H9 (cell line): ENCODE results near the gene RASGEF1C. TPM values are rescaled to one million over a fixed set of nuclear protein-coding genes. Genes with fewer than 3 reads are reported as not detected.
A peak's percentile ranks its signal among the peaks of the same experiment; 100 is the strongest.

Source experiments
- DNase-seq: peaks from one replicate; pipeline ENCODE4 v3.0.0-alpha.2; 2017
- H2AFZ ChIP-seq: one replicate; pipeline ENCODE4 v1.6.1; 2013; ENCODE audit warnings: mild to moderate bottlenecking, low read length, control low read depth, moderate library complexity
- H2AK5ac ChIP-seq: 2 replicates; pipeline ENCODE4 v1.6.1; 2013; ENCODE audit warnings: low read length, control low read depth, mixed read lengths; ENCODE audit not compliant: insufficient read length
- H2BK120ac ChIP-seq: one replicate; pipeline ENCODE4 v1.6.1; 2013; ENCODE audit warnings: low read depth, mild to moderate bottlenecking, low read length, control low read depth, inconsistent platforms; ENCODE audit not compliant: poor library complexity, severe bottlenecking
- H2BK12ac ChIP-seq: 2 replicates; pipeline ENCODE4 v1.6.1; 2013; ENCODE audit warnings: low read length, control low read depth, mixed read lengths, low read depth; ENCODE audit not compliant: insufficient read length
- H2BK15ac ChIP-seq: 2 replicates; pipeline ENCODE4 v1.6.1; 2013; ENCODE audit warnings: low read depth, low read length, control low read depth
- H2BK20ac ChIP-seq: one replicate; pipeline ENCODE4 v1.6.1; 2013; ENCODE audit warnings: low read depth, mild to moderate bottlenecking, low read length, control low read depth, inconsistent platforms; ENCODE audit not compliant: poor library complexity, severe bottlenecking
- H2BK5ac ChIP-seq: 2 replicates; pipeline ENCODE4 v1.6.1; 2013; ENCODE audit warnings: low read length, control low read depth, mixed read lengths; ENCODE audit not compliant: insufficient read length
- H3K14ac ChIP-seq: 2 replicates; pipeline ENCODE4 v1.6.1; 2013; ENCODE audit warnings: low read length, control low read depth; ENCODE audit not compliant: insufficient read depth
- H3K18ac ChIP-seq: 2 replicates; pipeline ENCODE4 v1.6.1; 2013; ENCODE audit warnings: low read depth, mild to moderate bottlenecking, mixed read lengths, low read length, control low read depth; ENCODE audit not compliant: insufficient read length
- H3K23ac ChIP-seq: 2 replicates; pipeline ENCODE4 v1.6.1; 2013; ENCODE audit warnings: low read length, control low read depth, mixed read lengths, low read depth; ENCODE audit not compliant: insufficient read length
- H3K23me2 ChIP-seq: 2 replicates; pipeline ENCODE4 v1.6.1; 2013; ENCODE audit warnings: low read depth, mild to moderate bottlenecking, mixed read lengths, low read length, control low read depth; ENCODE audit not compliant: insufficient read length, poor library complexity, severe bottlenecking
- H3K27ac ChIP-seq: 2 replicates; pipeline ENCODE4 v1.5.1; 2013; ENCODE audit warnings: low read length, control low read depth, mixed read lengths, low read depth; ENCODE audit not compliant: insufficient read length
- H3K27me3 ChIP-seq: 2 replicates; pipeline ENCODE4 v1.6.1; 2013; ENCODE audit warnings: low read length, control low read depth, inconsistent platforms; ENCODE audit not compliant: insufficient read depth
- H3K4ac ChIP-seq: 2 replicates; pipeline ENCODE4 v1.6.1; 2013; ENCODE audit warnings: low read depth, mild to moderate bottlenecking, control low read depth, inconsistent platforms, low read length, moderate library complexity
- H3K4me1 ChIP-seq: 2 replicates; pipeline ENCODE4 v1.6.1; 2013; ENCODE audit warnings: low read length, control low read depth, inconsistent platforms; ENCODE audit not compliant: insufficient read depth
- H3K4me2 ChIP-seq: 2 replicates; pipeline ENCODE4 v1.6.1; 2013; ENCODE audit warnings: low read length, control low read depth, mixed read lengths; ENCODE audit not compliant: insufficient read length, insufficient read depth
- H3K56ac ChIP-seq: 2 replicates; pipeline ENCODE4 v1.6.1; 2013; ENCODE audit warnings: low read depth, mild to moderate bottlenecking, mixed read lengths, low read length, control low read depth; ENCODE audit not compliant: insufficient read length
- H3K79me1 ChIP-seq: 2 replicates; pipeline ENCODE4 v1.6.1; 2013; ENCODE audit warnings: low read depth, mild to moderate bottlenecking, moderate library complexity, low read length, control low read depth, inconsistent platforms; ENCODE audit not compliant: insufficient read depth, poor library complexity, severe bottlenecking
- H3K79me2 ChIP-seq: 2 replicates; pipeline ENCODE4 v1.6.1; 2013; ENCODE audit warnings: low read length, control low read depth, inconsistent platforms; ENCODE audit not compliant: insufficient read depth
- H3K9ac ChIP-seq: 2 replicates; pipeline ENCODE4 v1.6.1; 2013; ENCODE audit warnings: low read length, control low read depth, mixed read lengths; ENCODE audit not compliant: insufficient read length; ENCODE audit errors: extremely low read depth
- H3K9me3 ChIP-seq: one replicate; pipeline ENCODE4 v1.6.1; 2013; ENCODE audit warnings: low read depth, low read length, inconsistent platforms; ENCODE audit not compliant: control insufficient read depth
- H3T11ph ChIP-seq: one replicate; pipeline ENCODE4 v1.6.1; 2013; ENCODE audit warnings: mild to moderate bottlenecking, low read length, control low read depth, inconsistent platforms
- H4K20me1 ChIP-seq: one replicate; pipeline ENCODE4 v1.6.1; 2013; ENCODE audit not compliant: control insufficient read depth, insufficient read length, insufficient read depth
- H4K5ac ChIP-seq: 2 replicates; pipeline ENCODE4 v1.6.1; 2013; ENCODE audit warnings: low read depth, mild to moderate bottlenecking, mixed read lengths, low read length, control low read depth; ENCODE audit not compliant: insufficient read length
- H4K8ac ChIP-seq: replicated peaks from 2 replicates; pipeline ENCODE4 v1.6.1; 2013; ENCODE audit warnings: low read length, control low read depth, mixed read lengths, low read depth; ENCODE audit not compliant: insufficient read length
- H4K91ac ChIP-seq: 2 replicates; pipeline ENCODE4 v1.6.1; 2013; ENCODE audit warnings: low read depth, mild to moderate bottlenecking, moderate library complexity, mixed read lengths, low read length, control low read depth; ENCODE audit not compliant: insufficient read length
- H3K27ac Mint-ChIP-seq, 3 experiments: 2 replicates in 2 of 3; 3 replicates in 1 of 3; pipeline ENCODE4 v1.8.0; 2020 to 2021; ENCODE audit warnings: mixed read lengths in 3 of 3, mild to moderate bottlenecking in 1 of 3, moderate library complexity in 1 of 3
- H3K27me3 Mint-ChIP-seq: 2 replicates; pipeline ENCODE4 v1.8.0; 2021; ENCODE audit warnings: low read depth, mild to moderate bottlenecking, moderate library complexity, mixed read lengths
- H3K36me3 Mint-ChIP-seq, 3 experiments: 2 replicates in 2 of 3; 3 replicates in 1 of 3; pipeline ENCODE4 v1.8.0; 2020 to 2021; ENCODE audit warnings: low read depth in 3 of 3, mixed read lengths in 3 of 3; ENCODE audit not compliant: insufficient read depth in 1 of 3
- H3K4me1 Mint-ChIP-seq, 2 experiments: 2 replicates each; pipeline ENCODE4 v1.8.0; 2020; ENCODE audit warnings: mixed read lengths in 2 of 2
- H3K4me3 Mint-ChIP-seq, 2 experiments: 2 replicates in 1 of 2; 3 replicates in 1 of 2; pipeline ENCODE4 v1.8.0; 2020 to 2021; ENCODE audit warnings: mild to moderate bottlenecking in 2 of 2, mixed read lengths in 2 of 2, moderate library complexity in 1 of 2
- H3K9me3 Mint-ChIP-seq, 2 experiments: 2 replicates in 1 of 2; 3 replicates in 1 of 2; pipeline ENCODE4 v1.8.0; 2020; ENCODE audit warnings: mild to moderate bottlenecking in 2 of 2, mixed read lengths in 2 of 2, moderate library complexity in 1 of 2
- WGBS: extraction: QIAGEN DNeasy Blood & Tissue Kit; methylation state at CpG from one replicate; pipeline ENCODE4 v1.1.7; 2013; ENCODE audit warnings: missing lambda C conversion rate, low lambda C conversion rate, mixed read lengths; ENCODE audit not compliant: insufficient read length; ENCODE audit errors: extremely low coverage; 5-methylcytosine and 5-hydroxymethylcytosine counted together
- total RNA-seq: library from RNA; stranded (reverse); gene quantifications from 2 replicates; pipeline ENCODE4 v1.2.1, GENCODE V29; 2021
- TF ChIP-seq, protein P1 (sequence below): fragments of 200-600 bp; sonication (generic); conservative IDR thresholded peaks from 3 replicates; pipeline ENCODE4 v1.8.0; 2021; ENCODE audit warnings: antibody characterized with exemption, mild to moderate bottlenecking

The RASGEF1C gene
- total RNA-seq, 1 experiment from 2014 or later = 0.83 TPM

DNA sequence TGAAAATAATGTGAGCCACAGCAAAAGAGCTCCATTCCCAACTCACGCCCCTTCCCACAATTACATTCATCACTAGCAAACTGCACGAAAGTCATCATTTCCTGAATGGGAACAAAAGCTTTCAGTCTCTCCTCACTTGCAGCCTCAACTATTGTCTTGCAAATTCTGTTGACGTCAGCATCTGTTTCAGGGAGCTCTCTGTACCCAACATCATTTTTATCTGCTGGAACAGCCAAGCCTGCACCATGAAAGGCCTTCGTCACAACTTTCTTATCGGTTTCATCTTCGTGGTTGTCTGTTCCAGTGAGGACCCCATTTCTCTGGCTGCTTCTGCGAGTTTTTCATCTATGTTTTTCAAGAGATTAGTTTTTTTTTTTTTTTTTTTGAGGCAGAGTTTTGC is 123.2 kb downstream of the RASGEF1C start:
- peaks cover 0 to 11% (median under 1%) of the 10 kb centered on the region in 3 experiments; a peak in 3 of 7 replicates for H3K36me3 Mint-ChIP-seq
- H2BK120ac ChIP-seq = no peak overlapping the region
- H4K5ac ChIP-seq = no peak overlapping the region
- no peak overlapping the region for H3K14ac ChIP-seq
- no peak overlapping the region for H3K27ac ChIP-seq
- H3K23ac ChIP-seq = no peak overlapping the region
- TF ChIP-seq, protein P1, sequence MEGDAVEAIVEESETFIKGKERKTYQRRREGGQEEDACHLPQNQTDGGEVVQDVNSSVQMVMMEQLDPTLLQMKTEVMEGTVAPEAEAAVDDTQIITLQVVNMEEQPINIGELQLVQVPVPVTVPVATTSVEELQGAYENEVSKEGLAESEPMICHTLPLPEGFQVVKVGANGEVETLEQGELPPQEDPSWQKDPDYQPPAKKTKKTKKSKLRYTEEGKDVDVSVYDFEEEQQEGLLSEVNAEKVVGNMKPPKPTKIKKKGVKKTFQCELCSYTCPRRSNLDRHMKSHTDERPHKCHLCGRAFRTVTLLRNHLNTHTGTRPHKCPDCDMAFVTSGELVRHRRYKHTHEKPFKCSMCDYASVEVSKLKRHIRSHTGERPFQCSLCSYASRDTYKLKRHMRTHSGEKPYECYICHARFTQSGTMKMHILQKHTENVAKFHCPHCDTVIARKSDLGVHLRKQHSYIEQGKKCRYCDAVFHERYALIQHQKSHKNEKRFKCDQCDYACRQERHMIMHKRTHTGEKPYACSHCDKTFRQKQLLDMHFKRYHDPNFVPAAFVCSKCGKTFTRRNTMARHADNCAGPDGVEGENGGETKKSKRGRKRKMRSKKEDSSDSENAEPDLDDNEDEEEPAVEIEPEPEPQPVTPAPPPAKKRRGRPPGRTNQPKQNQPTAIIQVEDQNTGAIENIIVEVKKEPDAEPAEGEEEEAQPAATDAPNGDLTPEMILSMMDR = no peak
- peaks cover 4% of the 10 kb centered on the region for H3K23me2 ChIP-seq
- no peak overlapping the region for H3K4ac ChIP-seq
- H3K79me1 ChIP-seq = no peaks in the 10 kb centered on the region
- H3K4me1 ChIP-seq = peaks cover 17% of the 10 kb centered on the region; the same call in 1 of the 2 replicates
- peaks cover 65 to 75% of the 10 kb centered on the region in 2 experiments for H3K4me1 Mint-ChIP-seq
- H3K9ac ChIP-seq = no peak overlapping the region
- peak overlapping the region; percentile 36 to 45; a peak in 2 of 5 replicates for H3K4me3 Mint-ChIP-seq
- no peak overlapping the region for H2AK5ac ChIP-seq
- no peak overlapping the region for H2BK20ac ChIP-seq
- no peaks in the 10 kb centered on the region for H3K79me2 ChIP-seq
- no CpG with 5 or more reads among the region's 7 CpGs for WGBS
- H3K27me3 ChIP-seq = no peaks in the 10 kb centered on the region
- H3K27me3 Mint-ChIP-seq = no peaks in the 10 kb centered on the region
- peak overlapping the region; percentile 76 for H3K18ac ChIP-seq
- H2BK15ac ChIP-seq = no peak overlapping the region
- no peak overlapping the region for H2AFZ ChIP-seq
- H3K9me3 Mint-ChIP-seq = peaks cover 0 to 2% of the 10 kb centered on the region in 2 experiments; a peak in 2 of 5 replicates
- no peak overlapping the region for H4K8ac ChIP-seq
- peak; percentile 74 for DNase-seq
- no peak overlapping the region for H3T11ph ChIP-seq
- peak overlapping the region; percentile 76 to 99 (median 91); a peak in 5 of 7 replicates for H3K27ac Mint-ChIP-seq
- H3K9me3 ChIP-seq = no peaks in the 10 kb centered on the region
- no peaks in the 10 kb centered on the region for H4K20me1 ChIP-seq
- no peak overlapping the region for H3K4me2 ChIP-seq
- H3K56ac ChIP-seq = no peak overlapping the region
- H2BK5ac ChIP-seq = no peak overlapping the region
- H4K91ac ChIP-seq = no peak overlapping the region
- H2BK12ac ChIP-seq = no peak overlapping the region
